Measurements from ENCODE around the gene PTPRM.

The PTPRM gene

GRCh38 chr18:8422391-8422790, 855.3 kb downstream of the PTPRM start:
- TF ChIP-seq, protein P1, sequence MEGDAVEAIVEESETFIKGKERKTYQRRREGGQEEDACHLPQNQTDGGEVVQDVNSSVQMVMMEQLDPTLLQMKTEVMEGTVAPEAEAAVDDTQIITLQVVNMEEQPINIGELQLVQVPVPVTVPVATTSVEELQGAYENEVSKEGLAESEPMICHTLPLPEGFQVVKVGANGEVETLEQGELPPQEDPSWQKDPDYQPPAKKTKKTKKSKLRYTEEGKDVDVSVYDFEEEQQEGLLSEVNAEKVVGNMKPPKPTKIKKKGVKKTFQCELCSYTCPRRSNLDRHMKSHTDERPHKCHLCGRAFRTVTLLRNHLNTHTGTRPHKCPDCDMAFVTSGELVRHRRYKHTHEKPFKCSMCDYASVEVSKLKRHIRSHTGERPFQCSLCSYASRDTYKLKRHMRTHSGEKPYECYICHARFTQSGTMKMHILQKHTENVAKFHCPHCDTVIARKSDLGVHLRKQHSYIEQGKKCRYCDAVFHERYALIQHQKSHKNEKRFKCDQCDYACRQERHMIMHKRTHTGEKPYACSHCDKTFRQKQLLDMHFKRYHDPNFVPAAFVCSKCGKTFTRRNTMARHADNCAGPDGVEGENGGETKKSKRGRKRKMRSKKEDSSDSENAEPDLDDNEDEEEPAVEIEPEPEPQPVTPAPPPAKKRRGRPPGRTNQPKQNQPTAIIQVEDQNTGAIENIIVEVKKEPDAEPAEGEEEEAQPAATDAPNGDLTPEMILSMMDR (conservative IDR thresholded peaks at IDR 0.05): no peak
- H3K27ac ChIP-seq: no peak overlapping the region

GRCh38 chr18:8423051-8423557, 856.0 kb downstream of the PTPRM start:
- no peak overlapping the region for H3K27ac ChIP-seq
- TF ChIP-seq, protein P1 (conservative IDR thresholded peaks at IDR 0.05): no peak

- TF ChIP-seq, protein P1 (conservative IDR thresholded peaks at IDR 0.05): no peak
- H3K27ac ChIP-seq: no peak overlapping the region
These were observed 857.4 kb downstream of the PTPRM start for GRCh38 chr18:8424481-8424880.

DNA sequence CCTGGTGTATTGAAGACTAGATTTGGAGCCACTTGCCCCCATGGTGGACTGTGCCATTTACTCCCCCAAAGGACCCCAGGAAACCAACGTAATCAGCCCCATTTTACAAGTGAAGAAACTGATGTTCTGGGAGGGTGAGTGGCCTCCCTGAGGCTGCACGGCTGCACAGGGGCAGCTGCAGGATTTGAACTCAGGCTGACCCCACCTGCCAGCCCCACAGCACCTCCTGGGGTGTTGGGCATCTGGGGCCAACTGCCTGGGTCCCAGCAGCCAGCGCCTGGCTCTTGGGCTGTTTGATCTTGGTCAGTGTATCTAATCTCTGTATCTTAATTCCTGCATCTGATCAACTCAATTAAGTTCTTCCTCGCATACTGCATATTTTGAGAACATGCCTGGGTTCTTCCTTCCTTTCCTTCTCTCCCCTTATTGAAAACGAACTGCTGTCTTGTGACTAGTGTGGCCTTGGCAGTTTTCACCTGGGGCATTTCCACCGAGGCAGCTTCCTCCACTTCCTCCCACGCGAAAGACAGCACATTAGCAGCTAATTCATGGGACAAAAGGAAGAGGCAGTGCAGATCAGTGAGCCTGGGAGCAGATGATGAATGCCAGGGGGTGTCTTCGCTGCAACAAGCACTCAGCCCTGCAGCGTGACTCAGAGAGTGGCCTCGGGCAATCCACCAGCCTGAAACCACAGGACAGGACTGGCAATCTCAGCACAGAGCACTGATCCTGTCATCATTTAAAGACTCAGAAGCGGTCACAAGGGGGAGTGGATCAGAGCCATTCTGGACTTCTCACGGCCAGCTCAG, 858.0 kb downstream of the PTPRM start:
- TF ChIP-seq, protein P1 (conservative IDR thresholded peaks at IDR 0.05): no peak
- H3K27ac ChIP-seq: no peak overlapping the region

GRCh38 chr18:8426401-8426800, 859.3 kb downstream of the PTPRM start:
- no peak overlapping the region for H3K27ac ChIP-seq
- TF ChIP-seq, protein P1 (conservative IDR thresholded peaks at IDR 0.05): no peak

- no peak overlapping the region for H3K27ac ChIP-seq
- TF ChIP-seq, protein P1 (conservative IDR thresholded peaks at IDR 0.05): no peak
These were observed 860.2 kb downstream of the PTPRM start for GRCh38 chr18:8427339-8427738.

GRCh38 chr18:8428951-8429350, 861.8 kb downstream of the PTPRM start:
- H3K27ac ChIP-seq: no peak overlapping the region
- TF ChIP-seq, protein P1 (conservative IDR thresholded peaks at IDR 0.05): no peak
